Measurements from ENCODE around the gene PTPRG.

DNA sequence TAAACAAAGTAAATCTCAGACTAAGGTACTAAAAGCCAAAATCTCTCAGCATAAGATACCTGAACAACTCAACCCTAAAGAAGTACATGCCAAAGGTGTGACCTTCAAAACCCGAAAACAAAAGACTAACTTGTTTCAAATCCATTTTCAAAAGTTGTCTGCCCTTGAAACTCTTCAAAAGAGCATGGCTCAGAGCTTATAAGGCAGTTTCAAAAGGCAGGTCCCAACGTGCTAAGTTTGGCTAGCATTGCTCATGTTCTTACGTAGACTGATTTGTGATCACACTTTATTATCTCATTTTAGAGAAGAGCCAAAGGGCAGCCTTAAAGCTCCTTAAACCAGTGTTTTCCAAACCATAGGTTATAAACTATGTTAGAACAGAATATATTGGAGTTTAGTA lies 699.8 kb downstream of the PTPRG start:
- TF ChIP-seq CTCF (optimal IDR thresholded peaks at IDR 0.05 in 1 of 3, IDR thresholded peaks at IDR 0.05 in 1 of 3, conservative IDR thresholded peaks at IDR 0.05 in 1 of 3; ENCODE audit: extremely low read depth in 1 of 3, insufficient read depth in 2 of 3, low read length in 3 of 3) = no peak
- TF ChIP-seq EZH2 (IDR thresholded peaks at IDR 0.05; ENCODE audit: low read length) = no peak

Measured in keratinocyte (primary cell).